A673 (cell line): ENCODE measurements around the gene BRAF.

Source experiments
- EZH2 ChIP-seq: fragments of 200-600 bp; sonication (generic); IDR thresholded peaks from 2 replicates; pipeline ENCODE4 v1.6.1; 2017; ENCODE audit warnings: borderline replicate concordance, low read depth, mild to moderate bottlenecking, mixed read lengths, antibody characterized with exemption, low read length; ENCODE audit not compliant: poor library complexity, severe bottlenecking
- TF ChIP-seq, protein P1 (sequence below): fragments of 300-800, 200-600 bp; sonication (generic); conservative IDR thresholded peaks from 2 replicates; pipeline ENCODE4 v1.5.1; 2017; ENCODE audit warnings: low read depth, mild to moderate bottlenecking, antibody characterized with exemption, low read length, moderate library complexity, mixed read lengths

DNA sequence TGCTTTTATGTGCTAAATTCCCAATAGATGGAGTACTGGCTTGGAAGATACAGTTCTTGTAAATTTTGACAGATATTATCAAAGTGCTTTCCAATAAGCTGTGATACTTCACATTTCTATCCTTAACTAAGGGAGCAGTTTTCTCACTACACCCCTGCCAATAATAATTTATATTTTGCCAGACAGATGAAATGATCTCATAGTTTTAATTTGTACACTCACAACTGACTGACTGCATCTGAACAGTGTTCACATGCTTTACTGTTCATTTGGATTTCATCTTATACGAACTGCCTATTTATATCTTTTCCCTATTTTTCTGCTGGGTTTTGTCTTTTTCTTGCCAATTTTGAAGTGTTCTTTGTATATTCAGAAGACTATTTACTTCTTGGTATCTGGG, 96.0 kb downstream of the BRAF start:
- TF ChIP-seq, protein P1, sequence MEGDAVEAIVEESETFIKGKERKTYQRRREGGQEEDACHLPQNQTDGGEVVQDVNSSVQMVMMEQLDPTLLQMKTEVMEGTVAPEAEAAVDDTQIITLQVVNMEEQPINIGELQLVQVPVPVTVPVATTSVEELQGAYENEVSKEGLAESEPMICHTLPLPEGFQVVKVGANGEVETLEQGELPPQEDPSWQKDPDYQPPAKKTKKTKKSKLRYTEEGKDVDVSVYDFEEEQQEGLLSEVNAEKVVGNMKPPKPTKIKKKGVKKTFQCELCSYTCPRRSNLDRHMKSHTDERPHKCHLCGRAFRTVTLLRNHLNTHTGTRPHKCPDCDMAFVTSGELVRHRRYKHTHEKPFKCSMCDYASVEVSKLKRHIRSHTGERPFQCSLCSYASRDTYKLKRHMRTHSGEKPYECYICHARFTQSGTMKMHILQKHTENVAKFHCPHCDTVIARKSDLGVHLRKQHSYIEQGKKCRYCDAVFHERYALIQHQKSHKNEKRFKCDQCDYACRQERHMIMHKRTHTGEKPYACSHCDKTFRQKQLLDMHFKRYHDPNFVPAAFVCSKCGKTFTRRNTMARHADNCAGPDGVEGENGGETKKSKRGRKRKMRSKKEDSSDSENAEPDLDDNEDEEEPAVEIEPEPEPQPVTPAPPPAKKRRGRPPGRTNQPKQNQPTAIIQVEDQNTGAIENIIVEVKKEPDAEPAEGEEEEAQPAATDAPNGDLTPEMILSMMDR, result no peak
- TF ChIP-seq EZH2, result no peak
